Measurements from ENCODE around the gene HOMER3.

GRCh38 chr19:18912933-18913332 lies 28.1 kb downstream of the HOMER3 start:
- TF ChIP-seq CTCF (IDR thresholded peaks at IDR 0.05) (no peak), POLR2A (IDR thresholded peaks at IDR 0.05) (no peak)

All from esophagus squamous epithelium (tissue), 4 donors.